H1 (cell line): ENCODE results near the gene ADGRF5. TPM values are rescaled to one million over a fixed set of nuclear protein-coding genes. Genes with fewer than 3 reads are reported as not detected.

ENCODE experiments used
- CTCF ChIA-PET: fragments of 300-600 bp; sonication (Branson Sonifier 250); formaldehyde crosslinking; loops from one replicate; lab custom pipeline; 2021; ENCODE audit not compliant: partially characterized antibody; lab: Charles Lee
- POLR2A ChIA-PET: fragments of 300-600 bp; sonication (Branson Sonifier 250); formaldehyde crosslinking; loops from one replicate; lab custom pipeline; 2021; ENCODE audit warnings: inconsistent platforms; ENCODE audit not compliant: partially characterized antibody; lab: Charles Lee
- DNase-seq, 2 experiments: peaks; one replicate each; pipeline versions ENCODE4 v3.0.0 to v3.0.0-alpha.2; 2010 to 2022; ENCODE audit warnings: low spot score in 2 of 2, low read depth in 1 of 2, mixed read lengths in 1 of 2
- FAIRE-seq: peaks from 2 replicates; lab custom pipeline; 2011; peaks lifted over from hg19 to GRCh38; lab: Jason Lieb, UNC
- H2AFZ ChIP-seq: 2 replicates; pipeline ENCODE4 v1.8.1; 2012; ENCODE audit warnings: low read length, inconsistent platforms
- H2AK5ac ChIP-seq: 2 replicates; pipeline ENCODE4 v1.6.1; 2013; ENCODE audit warnings: low read depth, low read length
- H2BK120ac ChIP-seq: replicated peaks from 2 replicates; pipeline ENCODE3; 2013; ENCODE audit warnings: low read depth, low read length, inconsistent platforms
- H2BK12ac ChIP-seq: 2 replicates; pipeline ENCODE4 v1.6.1; 2013; ENCODE audit warnings: low read depth, low read length
- H2BK15ac ChIP-seq: 2 replicates; pipeline ENCODE4 v1.6.1; 2013; ENCODE audit warnings: low read length
- H2BK20ac ChIP-seq: 2 replicates; pipeline ENCODE4 v1.6.1; 2013; ENCODE audit warnings: low read length
- H2BK5ac ChIP-seq: 2 replicates; pipeline ENCODE4 v1.6.1; 2013; ENCODE audit warnings: low read depth, low read length
- H3K14ac ChIP-seq: 2 replicates; pipeline ENCODE4 v1.6.1; 2013; ENCODE audit warnings: inconsistent platforms; ENCODE audit not compliant: insufficient read length
- H3K18ac ChIP-seq: 2 replicates; pipeline ENCODE4 v1.6.1; 2013; ENCODE audit warnings: low read length; ENCODE audit errors: extremely low read depth
- H3K23ac ChIP-seq: 2 replicates; pipeline ENCODE4 v1.6.1; 2013; ENCODE audit warnings: inconsistent platforms; ENCODE audit not compliant: insufficient read length
- H3K23me2 ChIP-seq: 2 replicates; pipeline ENCODE4 v1.6.1; 2013; ENCODE audit warnings: low read depth, low read length
- H3K27ac ChIP-seq: 2 replicates; pipeline ENCODE4 v1.6.1; 2011; ENCODE audit warnings: low read depth, low read length, inconsistent platforms
- H3K27me3 ChIP-seq, 4 experiments: replicated peaks in 1 of 4; 1 replicate in 1 of 4; 2 replicates in 3 of 4; pipeline versions ENCODE4 v1.6.1 to v1.8.1; 2011 to 2013; ENCODE audit warnings: low read length in 3 of 4, mild to moderate bottlenecking in 3 of 4, inconsistent platforms in 2 of 4, mixed read lengths in 2 of 4, moderate library complexity in 1 of 4; ENCODE audit not compliant: control insufficient read depth in 3 of 4, insufficient read depth in 3 of 4; ENCODE audit errors: extremely low read depth in 1 of 4
- H3K36me3 ChIP-seq, 4 experiments: 2 replicates each; pipeline versions ENCODE4 v1.6.1 to v1.8.1; 2011 to 2013; ENCODE audit warnings: mild to moderate bottlenecking in 4 of 4, low read length in 3 of 4, moderate library complexity in 2 of 4, control low read depth in 1 of 4, inconsistent platforms in 1 of 4; ENCODE audit not compliant: insufficient read depth in 4 of 4, control insufficient read depth in 2 of 4
- H3K4ac ChIP-seq: replicated peaks from 2 replicates; pipeline ENCODE3; 2013; ENCODE audit warnings: low read length, low read depth, mixed read lengths, inconsistent platforms; ENCODE audit not compliant: insufficient read length
- H3K4me1 ChIP-seq, 4 experiments: replicated peaks in 1 of 4; 1 replicate in 1 of 4; 2 replicates in 3 of 4; pipeline versions ENCODE4 v1.6.1 to v1.8.1; 2011 to 2013; ENCODE audit warnings: low read length in 3 of 4, inconsistent platforms in 2 of 4, mixed read lengths in 1 of 4; ENCODE audit not compliant: insufficient read depth in 4 of 4, control insufficient read depth in 3 of 4
- H3K4me2 ChIP-seq, 2 experiments: 2 replicates each; pipeline versions ENCODE4 v1.6.1 to v1.8.1; 2011 to 2013; ENCODE audit warnings: low read depth in 2 of 2, low read length in 2 of 2, control low read depth in 1 of 2, inconsistent platforms in 1 of 2, mild to moderate bottlenecking in 1 of 2; ENCODE audit not compliant: insufficient read depth in 1 of 2
- H3K4me3 ChIP-seq, 4 experiments: fragments of 200-600, 300-600 bp in 1 of 4; sonication (generic), shearing (Covaris generic), sonication (Bioruptor Twin) in 1 of 4; 2 replicates each; pipeline versions ENCODE4 v1.5.1 to v1.8.1; 2011 to 2016; ENCODE audit warnings: low read length in 4 of 4, low read depth in 3 of 4, control low read depth in 2 of 4, inconsistent platforms in 2 of 4, mild to moderate bottlenecking in 2 of 4, mixed read lengths in 1 of 4, moderate library complexity in 1 of 4; ENCODE audit not compliant: insufficient read depth in 2 of 4; ENCODE audit errors: extremely low read depth in 1 of 4
- H3K56ac ChIP-seq: replicated peaks from 2 replicates; pipeline ENCODE3; 2013; ENCODE audit warnings: low read depth, mild to moderate bottlenecking, mixed read lengths, low read length, inconsistent platforms; ENCODE audit not compliant: insufficient read length
- H3K79me1 ChIP-seq: 2 replicates; pipeline ENCODE4 v1.6.1; 2013; ENCODE audit warnings: low read depth, low read length, control low read depth
- H3K79me2 ChIP-seq, 2 experiments: 2 replicates each; pipeline versions ENCODE4 v1.6.1 to v1.8.1; 2012 to 2013; ENCODE audit warnings: low read length in 2 of 2, mild to moderate bottlenecking in 2 of 2, inconsistent platforms in 1 of 2; ENCODE audit not compliant: insufficient read depth in 2 of 2, control insufficient read depth in 1 of 2
- H3K9ac ChIP-seq, 4 experiments: replicated peaks in 1 of 4; 1 replicate in 1 of 4; 2 replicates in 3 of 4; pipeline versions ENCODE4 v1.6.1 to v1.8.1; 2011 to 2013; ENCODE audit warnings: low read depth in 3 of 4, low read length in 3 of 4, control low read depth in 2 of 4, mild to moderate bottlenecking in 2 of 4, moderate library complexity in 2 of 4, inconsistent platforms in 1 of 4; ENCODE audit errors: extremely low read depth in 1 of 4
- H3K9me3 ChIP-seq, 2 experiments: 2 replicates each; pipeline versions ENCODE4 v1.6.1 to v1.8.1; 2012 to 2013; ENCODE audit warnings: mild to moderate bottlenecking in 2 of 2, moderate library complexity in 2 of 2, control low read depth in 1 of 2, inconsistent platforms in 1 of 2, low read depth in 1 of 2, low read length in 1 of 2, mixed read lengths in 1 of 2; ENCODE audit not compliant: insufficient read depth in 2 of 2
- H4K20me1 ChIP-seq, 2 experiments: replicated peaks in 1 of 2; 2 replicates each; pipeline versions ENCODE3 to v1.8.1; 2011 to 2013; ENCODE audit warnings: inconsistent platforms in 2 of 2, low read length in 2 of 2, mild to moderate bottlenecking in 1 of 2; ENCODE audit not compliant: insufficient read depth in 2 of 2, control insufficient read depth in 1 of 2
- H4K5ac ChIP-seq: 2 replicates; pipeline ENCODE4 v1.6.1; 2013; ENCODE audit warnings: low read length, low read depth, mixed read lengths, inconsistent platforms; ENCODE audit not compliant: insufficient read length
- H4K8ac ChIP-seq: 2 replicates; pipeline ENCODE4 v1.8.0; 2013; ENCODE audit warnings: mild to moderate bottlenecking, moderate library complexity, low read length, inconsistent platforms; ENCODE audit not compliant: insufficient read depth; ENCODE audit errors: extremely low read depth
- H4K91ac ChIP-seq: replicated peaks from 2 replicates; pipeline ENCODE3; 2013; ENCODE audit warnings: low read length, mixed read lengths, inconsistent platforms; ENCODE audit not compliant: insufficient read length
- CBX5 ChIP-seq: fragments of 300-800, 300-1000 bp; sonication (generic); IDR thresholded peaks from 2 replicates; pipeline ENCODE4 v1.7.1; 2016; ENCODE audit warnings: antibody characterized with exemption, low read length, low read depth
- CBX8 ChIP-seq: fragments of 300-800, 300-1000 bp; sonication (generic); IDR thresholded peaks from 2 replicates; pipeline ENCODE4 v1.7.1; 2016; ENCODE audit warnings: low read depth, low read length, borderline replicate concordance
- EGR1 ChIP-seq: IDR thresholded peaks from 2 replicates; pipeline ENCODE4 v1.6.1; 2011; ENCODE audit warnings: low read depth, low read length, borderline replicate concordance
- FOSL1 ChIP-seq: IDR thresholded peaks from 2 replicates; pipeline ENCODE4 v1.6.1; 2011; ENCODE audit warnings: mild to moderate bottlenecking, low read depth, low read length, moderate library complexity; ENCODE audit not compliant: insufficient read depth
- KDM5A ChIP-seq: fragments of 200-600 bp; IDR thresholded peaks from 2 replicates; pipeline ENCODE4 v1.7.1; 2012; ENCODE audit warnings: mild to moderate bottlenecking, low read length, inconsistent platforms, mixed read lengths
- NRF1 ChIP-seq: IDR thresholded peaks from 2 replicates; pipeline ENCODE4 v1.6.1; 2011; ENCODE audit warnings: mild to moderate bottlenecking, low read depth, low read length, improper control_type of control experiment
- PHF8 ChIP-seq: fragments of 200-600 bp; sonication (generic); conservative IDR thresholded peaks from 2 replicates; pipeline ENCODE4 v1.7.1; 2012; ENCODE audit warnings: low read depth, mild to moderate bottlenecking, inconsistent platforms, low read length, moderate library complexity
- RFX5 ChIP-seq: IDR thresholded peaks from 2 replicates; pipeline ENCODE4 v1.6.1; 2011; ENCODE audit warnings: low read depth, low read length, improper control_type of control experiment, borderline replicate concordance
- RNF2 ChIP-seq: fragments of 200-900, 300-1000 bp; sonication (generic); IDR thresholded peaks from 2 replicates; pipeline ENCODE4 v1.7.1; 2016; ENCODE audit warnings: borderline replicate concordance, low read depth, mild to moderate bottlenecking, antibody characterized with exemption, low read length; ENCODE audit not compliant: poor library complexity, severe bottlenecking; ENCODE audit errors: missing control alignments
- SIX5 ChIP-seq: IDR thresholded peaks from 2 replicates; pipeline ENCODE4 v1.6.1; 2011; ENCODE audit warnings: mild to moderate bottlenecking, low read depth, low read length
- SP2 ChIP-seq: IDR thresholded peaks from 2 replicates; pipeline ENCODE4 v1.6.1; 2012; ENCODE audit warnings: mild to moderate bottlenecking, low read length, inconsistent platforms
- TEAD4 ChIP-seq: IDR thresholded peaks from 2 replicates; pipeline ENCODE4 v1.6.1; 2012; ENCODE audit warnings: low read depth, low read length, inconsistent platforms, mixed read lengths
- WGBS, 2 experiments: shearing (Covaris generic) in 1 of 2; methylation state at CpG; one replicate each; pipeline versions ENCODE4 v1.1.6 to v1.1.7; 2013 to 2015; ENCODE audit warnings: low lambda C conversion rate in 2 of 2, mixed read lengths in 2 of 2, inconsistent platforms in 1 of 2, low coverage in 1 of 2, missing lambda C conversion rate in 1 of 2; ENCODE audit not compliant: insufficient replicate concordance in 2 of 2, insufficient coverage in 1 of 2, insufficient read length in 1 of 2; ENCODE audit errors: extremely low coverage in 1 of 2, missing lambda C conversion rate in 1 of 2; 5-methylcytosine and 5-hydroxymethylcytosine counted together
- polyA plus RNA-seq, 7 experiments: library from polyadenylated mRNA; depleted of rRNA in 3 of 7; stranded (reverse) in 5 of 7; unstranded in 2 of 7; fragments of >200 nt in 5 of 7; fragments of 200-250 nt in 2 of 7; gene quantifications; 1 replicate in 5 of 7; 2 replicates in 1 of 7; 4 replicates in 1 of 7; pipeline versions ENCODE4 v1.2.1 to v1.2.3, GENCODE V29; 2011 to 2013; ENCODE audit warnings: missing spikeins in 2 of 7, mixed read lengths in 2 of 7
- total RNA-seq: library from RNA; stranded (reverse); fragmentation: NEBNext Ultra II Directional; extraction: Animal tissue kit (Norgen Biotek cat#: 25700); gene quantifications from 2 replicates; pipeline ENCODE4 v1.2.1, GENCODE V29; 2021
- TF ChIP-seq, protein P1 (sequence below): IDR thresholded peaks from 2 replicates; pipeline ENCODE4 v1.6.1; 2011; ENCODE audit warnings: low read depth, mild to moderate bottlenecking, low read length; ENCODE audit not compliant: insufficient read depth

ADGRF5 gene
- total and polyA plus RNA-seq, 2 of the 8 experiments (the other 6 are each of a cell fraction or from before 2014, with no cell fraction given), result 0.06 TPM; not detected in 1

DNA sequence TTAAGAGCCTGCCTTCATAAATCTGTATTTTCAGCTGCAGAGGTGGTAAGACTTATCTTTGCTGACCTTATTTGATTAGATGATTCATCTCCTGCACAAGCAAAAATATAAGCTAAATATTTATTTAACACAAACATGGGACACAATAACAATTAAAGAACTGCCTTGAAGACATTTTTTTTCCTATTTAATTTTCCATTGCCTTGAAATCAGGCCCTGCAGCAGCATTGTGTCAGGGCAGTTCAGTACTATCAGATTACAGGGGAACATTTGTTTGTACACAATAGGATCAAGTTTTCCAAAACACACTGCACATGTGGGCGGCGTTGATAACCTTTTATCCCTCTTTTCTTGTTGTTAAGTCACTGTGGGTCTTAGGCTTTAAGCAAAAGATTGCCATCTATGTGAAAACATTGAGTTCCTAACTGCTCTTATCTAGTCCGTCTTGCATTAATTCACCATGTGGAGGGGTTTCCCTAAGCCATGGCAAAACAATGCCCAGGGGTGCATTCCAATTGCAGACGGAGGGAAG, 7.4 kb downstream of the ADGRF5 start:
- Histone ChIP-seq H3K56ac (no peak overlapping the region), H3K23me2 (no peaks in the 10 kb centered on the region), H3K18ac (no peak overlapping the region), H3K79me2 (no peaks in the 10 kb centered on the region), H2AK5ac (no peak overlapping the region), H3K4me1 (no peaks in the 10 kb centered on the region), H3K4ac (no peak overlapping the region), H4K5ac (no peak overlapping the region), H3K9me3 (no peaks in the 10 kb centered on the region), H2BK15ac (no peak overlapping the region), H3K4me3 (no peak overlapping the region), H2BK5ac (no peak overlapping the region), H4K8ac (no peak overlapping the region), H4K91ac (no peak overlapping the region), H3K9ac (no peak overlapping the region), H3K27me3 (no peaks in the 10 kb centered on the region), H3K79me1 (no peaks in the 10 kb centered on the region), H2AFZ (0 out of 2 replicates have a peak overlapping the region, but pooled peaks have one; percentile 49), H2BK20ac (no peak overlapping the region), H3K14ac (no peak overlapping the region), H3K4me2 (no peak overlapping the region), H3K36me3 (no peaks in the 10 kb centered on the region), H2BK120ac (no peak overlapping the region), H4K20me1 (no peaks in the 10 kb centered on the region), H3K27ac (no peak overlapping the region), H2BK12ac (no peak overlapping the region), H3K23ac (no peak overlapping the region)
- 97% methylated on average over 4 of the region's 4 CpGs; no CpG with 5 or more reads in 1 of the 2 experiments for WGBS, 2 experiments
- no peak for DNase-seq
- FAIRE-seq, result no peak
- ChIA-PET POLR2A (no interaction called here), CTCF (interaction anchor here (1.7 kb wide), 1 partner anchor 68 kb away, joined by 3 read pairs; no protein-coding TSS in a partner anchor)
- TF ChIP-seq PHF8 (no peak), RNF2 (no peak), CBX8 (no peak), KDM5A (no peak), SP2 (no peak), TEAD4 (no peak), EGR1 (no peak), RFX5 (no peak), FOSL1 (no peak), NRF1 (no peak), SIX5 (no peak), CBX5 (no peak)
- TF ChIP-seq, protein P1, sequence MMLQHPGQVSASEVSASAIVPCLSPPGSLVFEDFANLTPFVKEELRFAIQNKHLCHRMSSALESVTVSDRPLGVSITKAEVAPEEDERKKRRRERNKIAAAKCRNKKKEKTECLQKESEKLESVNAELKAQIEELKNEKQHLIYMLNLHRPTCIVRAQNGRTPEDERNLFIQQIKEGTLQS, result no peak
